ENCODE measurements around the gene RAB33A. TPM values are rescaled to one million over a fixed set of nuclear protein-coding genes. Genes with fewer than 3 reads are reported as not detected.
A peak's percentile ranks its signal among the peaks of the same experiment; 100 is the strongest.

The RAB33A gene
- total RNA-seq, 1 donor from 2014 or later, result 18.5 TPM

- H3K27me3 Mint-ChIP-seq (ENCODE audit: low read depth), result no peaks in the 10 kb centered on the region
- H3K36me3 Mint-ChIP-seq (ENCODE audit: low read depth), result peaks cover 3% of the 10 kb centered on the region
- no peak overlapping the region for H3K27ac Mint-ChIP-seq (ENCODE audit: unreplicated experiment)
- no peak for DNase-seq (ENCODE audit: low read depth, low spot score)
- no peaks in the 10 kb centered on the region for H3K9me3 Mint-ChIP-seq
- peaks cover 4% of the 10 kb centered on the region for H3K4me1 Mint-ChIP-seq
- H3K4me3 Mint-ChIP-seq, result no peak overlapping the region
- no peak for TF ChIP-seq CTCF (conservative IDR thresholded peaks at IDR 0.05)
Measured at GRCh38 chrX:130155564-130155963, 16.2 kb upstream of the RAB33A start.

GRCh38 chrX:130158311-130158710, 13.5 kb upstream of the RAB33A start:
- H3K27ac Mint-ChIP-seq (ENCODE audit: unreplicated experiment), result no peak overlapping the region
- DNase-seq (ENCODE audit: low read depth, low spot score), result no peak
- no peak overlapping the region for H3K4me3 Mint-ChIP-seq
- H3K9me3 Mint-ChIP-seq, result no peaks in the 10 kb centered on the region
- TF ChIP-seq CTCF (conservative IDR thresholded peaks at IDR 0.05), result no peak
- H3K4me1 Mint-ChIP-seq, result peaks cover 10% of the 10 kb centered on the region
- no peaks in the 10 kb centered on the region for H3K27me3 Mint-ChIP-seq (ENCODE audit: low read depth)
- H3K36me3 Mint-ChIP-seq (ENCODE audit: low read depth), result peaks cover 3% of the 10 kb centered on the region

- Mint-ChIP-seq H3K36me3 (ENCODE audit: low read depth) (peaks cover 3% of the 10 kb centered on the region), H3K9me3 (no peaks in the 10 kb centered on the region), H3K27me3 (ENCODE audit: low read depth) (no peaks in the 10 kb centered on the region), H3K4me3 (no peak overlapping the region), H3K27ac (ENCODE audit: unreplicated experiment) (no peak overlapping the region), H3K4me1 (peaks cover 15% of the 10 kb centered on the region)
- no peak for TF ChIP-seq CTCF (conservative IDR thresholded peaks at IDR 0.05)
- DNase-seq (ENCODE audit: low read depth, low spot score), result no peak
Measured at GRCh38 chrX:130159776-130160175, 12.0 kb upstream of the RAB33A start.

GRCh38 chrX:130162094-130162735, 9.5 kb upstream of the RAB33A start:
- H3K4me1 Mint-ChIP-seq, result peaks cover 24% of the 10 kb centered on the region
- H3K36me3 Mint-ChIP-seq (ENCODE audit: low read depth), result peaks cover 3% of the 10 kb centered on the region
- DNase-seq (ENCODE audit: low read depth, low spot score), result no peak
- H3K4me3 Mint-ChIP-seq, result peak overlapping the region; percentile 20
- H3K27me3 Mint-ChIP-seq (ENCODE audit: low read depth), result no peaks in the 10 kb centered on the region
- TF ChIP-seq CTCF (conservative IDR thresholded peaks at IDR 0.05), result no peak
- no peaks in the 10 kb centered on the region for H3K9me3 Mint-ChIP-seq
- H3K27ac Mint-ChIP-seq (ENCODE audit: unreplicated experiment), result no peak overlapping the region

GRCh38 chrX:130163398-130163797, 8.4 kb upstream of the RAB33A start:
- peak overlapping the region; percentile 78 for H3K4me3 Mint-ChIP-seq
- TF ChIP-seq CTCF (conservative IDR thresholded peaks at IDR 0.05), result no peak
- no peak overlapping the region for H3K27ac Mint-ChIP-seq (ENCODE audit: unreplicated experiment)
- peaks cover 5% of the 10 kb centered on the region for H3K36me3 Mint-ChIP-seq (ENCODE audit: low read depth)
- H3K4me1 Mint-ChIP-seq, result peaks cover 24% of the 10 kb centered on the region
- H3K9me3 Mint-ChIP-seq, result no peaks in the 10 kb centered on the region
- no peak for DNase-seq (ENCODE audit: low read depth, low spot score)
- H3K27me3 Mint-ChIP-seq (ENCODE audit: low read depth), result no peaks in the 10 kb centered on the region
